ENCODE measurements around the gene SFTPA1.

DNA sequence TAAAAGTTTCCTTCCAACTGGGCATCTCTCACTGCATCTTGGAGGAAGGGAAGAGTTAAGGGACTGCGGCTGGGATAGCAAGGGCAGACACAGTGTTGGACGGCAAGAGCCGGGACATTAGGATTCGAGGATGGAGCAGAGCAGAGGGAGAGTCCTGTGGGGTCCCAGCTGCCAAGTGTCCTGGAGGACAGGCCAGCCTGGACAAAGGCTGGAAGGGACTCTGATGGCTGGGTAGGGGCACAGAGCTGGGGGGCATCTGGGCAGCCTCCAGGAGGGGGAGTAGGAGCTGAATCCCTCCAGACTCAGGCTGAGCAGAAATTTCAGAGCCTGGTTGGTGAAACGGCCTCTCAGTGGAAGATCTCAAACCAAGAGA lies 19.2 kb downstream of the SFTPA1 start:
- TF ChIP-seq POLR2A (IDR thresholded peaks at IDR 0.05; ENCODE audit: low read length) (no peak), GATA1 (IDR thresholded peaks at IDR 0.05; ENCODE audit: low read depth, low read length) (no peak)
